Esophagus squamous epithelium (tissue), 5 donors: Measurements from ENCODE around the gene MSL2. TPM values are rescaled to one million over a fixed set of nuclear protein-coding genes. Genes with fewer than 3 reads are reported as not detected.
A peak's percentile ranks its signal among the peaks of the same experiment; 100 is the strongest.
"Not testable (repeated sequence)": the region's sequence is repeated elsewhere in the genome, so short reads cannot be mapped to it uniquely, and the experiment has no call there.

Source experiments
- DNase-seq: peaks from one replicate; lab custom pipeline; 2025; lab: John Stamatoyannopoulos, UW
- H3K27ac ChIP-seq, 4 donors: fragments of 200-600 bp; sonication (generic); one replicate each; pipeline ENCODE4 v1.5.1; 2016 to 2019; ENCODE audit warnings: mild to moderate bottlenecking in 1 of 4
- H3K27me3 ChIP-seq, 4 donors: fragments of 200-600 bp; sonication (generic); 1 replicate in 3 of 4; 2 replicates in 1 of 4; pipeline versions ENCODE4 v1.5.1 to v1.6.0; 2017 to 2021; ENCODE audit warnings: antibody characterized with exemption in 1 of 4
- H3K36me3 ChIP-seq, 3 donors: fragments of 200-600 bp; sonication (generic); one replicate each; pipeline ENCODE4 v1.5.1; 2016 to 2019
- H3K4me1 ChIP-seq, 3 donors: fragments of 200-600 bp; sonication (generic); one replicate each; pipeline ENCODE4 v1.5.1; 2017 to 2019
- H3K4me3 ChIP-seq, 4 donors: fragments of 200-600 bp; sonication (generic); 1 replicate in 3 of 4; 2 replicates in 1 of 4; pipeline ENCODE4 v1.5.1; 2016 to 2019; ENCODE audit warnings: mild to moderate bottlenecking in 2 of 4, moderate library complexity in 1 of 4
- H3K9me3 ChIP-seq, 3 donors: fragments of 200-600 bp; sonication (generic); one replicate each; pipeline ENCODE4 v1.5.1; 2016 to 2019
- CTCF ChIP-seq, 6 experiments: fragments of 450-650 bp in 4 of 6; fragments of 200-600 bp in 2 of 6; sonication (generic) in 2 of 6; IDR thresholded peaks; one replicate each; pipeline ENCODE4 v1.5.1; 2016 to 2019; ENCODE audit warnings: antibody characterized with exemption in 6 of 6, mild to moderate bottlenecking in 4 of 6, moderate library complexity in 4 of 6
- POLR2A ChIP-seq, 4 donors: fragments of 450-650 bp; IDR thresholded peaks; one replicate each; pipeline ENCODE4 v1.6.1; 2017; ENCODE audit warnings: antibody characterized with exemption in 4 of 4, mild to moderate bottlenecking in 4 of 4, moderate library complexity in 3 of 4
- WGBS, 2 donors: methylation state at CpG; one replicate each; pipeline ENCODE4 v1.1.5; 2018; 5-methylcytosine and 5-hydroxymethylcytosine counted together
- intact Hi-C: fragments of 100-400 bp; cut with DNase I; formaldehyde crosslinking; loops from one replicate; pipeline ENCODE4 v1.15.0; 2022
- total RNA-seq, 4 donors: library from RNA; depleted of rRNA; stranded (reverse); fragments of >200 nt; gene quantifications; one replicate each; pipeline ENCODE4 v1.1.0, GENCODE V29; 2016
- donor health status: DM: yes; HTN: yes; CAD: no.

MSL2 gene
- total RNA-seq, 4 donors from 2014 or later: 12.9 to 24.8 (median 16.5) TPM

- H3K36me3 ChIP-seq: no peaks in the 10 kb centered on the region
- H3K27me3 ChIP-seq: no peaks in the 10 kb centered on the region
- 0% methylated on average over 2 of the region's 103 CpGs; no CpG with 5 or more reads in 1 of the 2 donors for WGBS, 2 donors
- peak in 1 of 4 donors; percentile 8 for TF ChIP-seq POLR2A (IDR thresholded peaks at IDR 0.05)
- no peak for TF ChIP-seq CTCF (IDR thresholded peaks at IDR 0.05)
- intact Hi-C loops: no loop called here
- peak; percentile 59 for DNase-seq
- peak overlapping the region; percentile 98 to 100 (median 99) for H3K27ac ChIP-seq
- H3K9me3 ChIP-seq: no peaks in the 10 kb centered on the region
- H3K4me1 ChIP-seq: peaks cover 20 to 52% (median 28%) of the 10 kb centered on the region in 3 donors
- H3K4me3 ChIP-seq: peak overlapping the region; percentile 72 to 86 (median 80)
These were observed 674 bp downstream of the MSL2 start for GRCh38 chr3:136195258-136196063.

DNA sequence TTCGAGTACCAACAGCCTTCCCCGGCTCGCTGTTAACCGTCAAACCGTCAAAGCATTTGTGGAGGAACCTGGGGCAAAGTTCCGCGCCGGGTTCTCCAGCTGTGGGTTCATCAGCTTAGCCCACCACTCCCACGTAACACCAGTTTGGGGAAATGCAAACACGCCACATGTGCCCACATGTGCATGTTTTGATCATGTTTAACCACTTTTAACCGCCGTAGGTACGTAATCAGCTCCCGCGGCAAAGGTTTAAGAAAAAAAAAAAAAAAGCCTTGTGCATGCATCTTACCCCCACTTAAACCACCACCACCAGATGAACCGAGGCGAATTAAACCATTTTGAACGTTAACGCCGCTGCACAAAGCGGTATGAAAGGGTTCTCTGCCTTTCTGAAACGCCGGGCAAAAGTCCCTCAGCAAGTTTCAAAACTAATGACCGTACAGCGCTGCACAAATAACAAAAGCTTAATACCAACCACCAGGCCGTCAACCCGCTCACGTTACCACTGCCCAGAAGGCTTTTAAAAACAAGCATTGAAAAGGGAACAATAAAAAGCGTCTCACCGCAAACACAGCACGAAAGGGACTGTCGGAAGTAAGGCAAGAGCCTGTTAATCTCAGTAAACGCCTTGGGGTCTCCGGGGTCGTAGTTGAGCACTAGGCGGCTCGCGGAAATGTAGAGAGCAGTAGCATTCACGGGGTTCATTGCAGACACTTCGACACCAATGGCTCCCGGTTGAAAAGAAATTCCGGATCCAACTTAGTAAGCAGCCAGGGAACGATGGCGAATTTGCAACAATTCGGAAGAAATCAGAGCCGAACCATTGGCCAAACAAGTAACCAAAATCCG, 1.5 kb downstream of the MSL2 start:
- Histone ChIP-seq H3K27ac (peak overlapping the region; percentile 98 to 100 (median 99)), H3K36me3 (no peaks in the 10 kb centered on the region), H3K4me1 (peaks cover 20 to 60% (median 33%) of the 10 kb centered on the region in 3 donors), H3K4me3 (peak overlapping the region; percentile 72 to 86 (median 80)), H3K9me3 (no peaks in the 10 kb centered on the region), H3K27me3 (no peaks in the 10 kb centered on the region)
- TF ChIP-seq CTCF (IDR thresholded peaks at IDR 0.05) (no peak), POLR2A (IDR thresholded peaks at IDR 0.05) (peak in 1 of 4 donors; percentile 14)
- DNase-seq: no peak
- intact Hi-C loops: no loop called here
- 0 to 1% methylated on average over 42 to 46 of the region's 47 CpGs for WGBS, 2 donors

- Histone ChIP-seq H3K27ac (peak overlapping the region; percentile 29 to 100 (median 67)), H3K27me3 (no peaks in the 10 kb centered on the region), H3K4me3 (peak overlapping the region; percentile 72 to 86 (median 80)), H3K9me3 (no peaks in the 10 kb centered on the region), H3K4me1 (peaks cover 20 to 72% (median 36%) of the 10 kb centered on the region in 3 donors), H3K36me3 (no peaks in the 10 kb centered on the region)
- TF ChIP-seq CTCF (IDR thresholded peaks at IDR 0.05) (no peak), POLR2A (IDR thresholded peaks at IDR 0.05) (no peak)
- DNase-seq: no peak
- 1 to 4% methylated on average over 6 of the region's 6 CpGs for WGBS, 2 donors
- intact Hi-C loops: no loop called here
These were observed 2.7 kb downstream of the MSL2 start for GRCh38 chr3:136193278-136194054.

GRCh38 chr3:136192831-136193230, 3.3 kb downstream of the MSL2 start:
- intact Hi-C loops: no loop called here
- 4 to 5% methylated on average over 2 of the region's 2 CpGs for WGBS, 2 donors
- Histone ChIP-seq H3K4me1 (peaks cover 19 to 73% (median 38%) of the 10 kb centered on the region in 3 donors), H3K36me3 (no peaks in the 10 kb centered on the region), H3K27me3 (no peaks in the 10 kb centered on the region), H3K27ac (peak overlapping the region in 3 of 4 donors; percentile 36 to 100 (median 98)), H3K9me3 (no peaks in the 10 kb centered on the region), H3K4me3 (peak overlapping the region; percentile 72 to 86 (median 80))
- TF ChIP-seq CTCF (IDR thresholded peaks at IDR 0.05): no peak
- TF ChIP-seq POLR2A (IDR thresholded peaks at IDR 0.05): no peak
- no peak for DNase-seq

GRCh38 chr3:136192195-136192594, 3.9 kb downstream of the MSL2 start:
- Histone ChIP-seq H3K4me3 (peak overlapping the region; percentile 72 to 86 (median 80)), H3K4me1 (peaks cover 14 to 73% (median 37%) of the 10 kb centered on the region in 3 donors), H3K27ac (peak overlapping the region in 3 of 4 donors; percentile 3 to 100 (median 98))
- WGBS, 2 donors: 9% methylated on average over 4 to 6 of the region's 6 CpGs
- DNase-seq, H3K36me3 ChIP-seq, H3K27me3 ChIP-seq, H3K9me3 ChIP-seq, intact Hi-C loops: not testable (repeated sequence)
